CD14-positive monocyte (primary cell): ENCODE measurements around the gene CSTF2T. TPM values are rescaled to one million over a fixed set of nuclear protein-coding genes. Genes with fewer than 3 reads are reported as not detected.

Experiments
- DNase-seq, 3 donors: peaks; one replicate each; pipeline ENCODE4 v3.0.0-alpha.2; 2011 to 2022
- H2AFZ ChIP-seq: 2 replicates; pipeline ENCODE4 v1.6.0; 2012; ENCODE audit warnings: mild to moderate bottlenecking, low read depth, low read length, inconsistent platforms; ENCODE audit not compliant: insufficient read depth, poor library complexity, severe bottlenecking
- H3K27ac ChIP-seq, 2 donors: 1 replicate in 1 of 2; 2 replicates in 1 of 2; pipeline ENCODE4 v1.5.1; 2012 to 2013; ENCODE audit warnings: low read length in 2 of 2, control low read depth in 1 of 2, inconsistent platforms in 1 of 2, low read depth in 1 of 2, mild to moderate bottlenecking in 1 of 2
- H3K27me3 ChIP-seq, 2 donors: one replicate each; pipeline versions ENCODE4 v1.6.0 to v1.6.1; 2011 to 2013; ENCODE audit warnings: low read length in 2 of 2; ENCODE audit not compliant: control insufficient read depth in 2 of 2, insufficient read depth in 2 of 2
- H3K36me3 ChIP-seq, 2 donors: replicated peaks in 1 of 2; 1 replicate in 1 of 2; 2 replicates in 1 of 2; pipeline versions ENCODE4 v1.5.1 to v1.6.1; 2012 to 2013; ENCODE audit warnings: low read length in 2 of 2, control low read depth in 1 of 2, inconsistent platforms in 1 of 2, mild to moderate bottlenecking in 1 of 2; ENCODE audit not compliant: insufficient read depth in 2 of 2, control insufficient read depth in 1 of 2
- H3K4me1 ChIP-seq, 2 donors: 1 replicate in 1 of 2; 2 replicates in 1 of 2; pipeline versions ENCODE4 v1.5.1 to v1.6.1; 2012 to 2013; ENCODE audit warnings: low read length in 2 of 2, control low read depth in 1 of 2, inconsistent platforms in 1 of 2, mild to moderate bottlenecking in 1 of 2, moderate library complexity in 1 of 2; ENCODE audit not compliant: insufficient read depth in 2 of 2, control insufficient read depth in 1 of 2
- H3K4me2 ChIP-seq: replicated peaks from 2 replicates; pipeline ENCODE3; 2012; ENCODE audit warnings: low read length, moderate library complexity, mild to moderate bottlenecking; ENCODE audit not compliant: poor library complexity, severe bottlenecking; ENCODE audit errors: extremely low read depth
- H3K4me3 ChIP-seq, 3 experiments: fragments of 200-600 bp in 1 of 3; sonication (generic) in 1 of 3; replicated peaks in 1 of 3; 1 replicate in 2 of 3; 2 replicates in 1 of 3; pipeline ENCODE4 v1.5.1; 2011 to 2013; ENCODE audit warnings: low read length in 3 of 3, mild to moderate bottlenecking in 3 of 3, control low read depth in 2 of 3, low read depth in 2 of 3, inconsistent platforms in 1 of 3, moderate library complexity in 1 of 3
- H3K79me2 ChIP-seq: 2 replicates; pipeline ENCODE4 v1.6.0; 2012; ENCODE audit warnings: mild to moderate bottlenecking, control low read depth, inconsistent platforms, low read length, moderate library complexity; ENCODE audit not compliant: insufficient read depth
- H3K9ac ChIP-seq: 2 replicates; pipeline ENCODE4 v1.6.0; 2017; ENCODE audit warnings: low read length, mild to moderate bottlenecking; ENCODE audit not compliant: insufficient read depth, poor library complexity, severe bottlenecking
- H3K9me3 ChIP-seq, 2 donors: replicated peaks in 1 of 2; 1 replicate in 1 of 2; 2 replicates in 1 of 2; pipeline versions ENCODE4 v1.5.1 to v1.6.1; 2012 to 2013; ENCODE audit warnings: low read length in 2 of 2, control low read depth in 1 of 2; ENCODE audit not compliant: control insufficient read depth in 1 of 2, insufficient read depth in 1 of 2
- H4K20me1 ChIP-seq: 2 replicates; pipeline ENCODE4 v1.6.0; 2012; ENCODE audit warnings: mild to moderate bottlenecking, low read length, control low read depth, moderate library complexity; ENCODE audit not compliant: insufficient read depth
- H3K27ac Mint-ChIP-seq, 7 donors: one replicate each; pipeline ENCODE4 v1.8.0; 2020; ENCODE audit warnings: mild to moderate bottlenecking in 7 of 7, mixed read lengths in 7 of 7, moderate library complexity in 6 of 7, inconsistent platforms in 2 of 7
- H3K27me3 Mint-ChIP-seq, 3 donors: one replicate each; pipeline ENCODE4 v1.8.0; 2021 to 2022; ENCODE audit warnings: low read depth in 3 of 3, mild to moderate bottlenecking in 3 of 3, mixed read lengths in 3 of 3, moderate library complexity in 3 of 3, inconsistent platforms in 1 of 3
- H3K36me3 Mint-ChIP-seq, 2 donors: one replicate each; pipeline ENCODE4 v1.8.0; 2020; ENCODE audit warnings: mixed read lengths in 2 of 2, inconsistent platforms in 1 of 2, mild to moderate bottlenecking in 1 of 2
- H3K4me1 Mint-ChIP-seq: one replicate; pipeline ENCODE4 v1.8.0; 2020; ENCODE audit warnings: mild to moderate bottlenecking, mixed read lengths
- H3K4me3 Mint-ChIP-seq, 2 donors: one replicate each; pipeline ENCODE4 v1.8.0; 2020; ENCODE audit warnings: mild to moderate bottlenecking in 2 of 2, mixed read lengths in 2 of 2, moderate library complexity in 1 of 2
- H3K9me3 Mint-ChIP-seq, 7 donors: one replicate each; pipeline ENCODE4 v1.8.0; 2020 to 2022; ENCODE audit warnings: mixed read lengths in 7 of 7, mild to moderate bottlenecking in 6 of 7, moderate library complexity in 6 of 7, inconsistent platforms in 2 of 7
- WGBS: methylation state at CpG from one replicate; pipeline ENCODE4 v1.1.5; 2013; ENCODE audit warnings: missing lambda C conversion rate; ENCODE audit not compliant: insufficient coverage; 5-methylcytosine and 5-hydroxymethylcytosine counted together
- intact Hi-C, 2 donors: fragments of 100-400 bp; cut with micrococcal nuclease; formaldehyde crosslinking; loops; one replicate each; pipeline versions ENCODE4 v1.15.0 to v1.15.1; 2023
- polyA minus RNA-seq: library from RNA; depleted of rRNA, polyadenylated mRNA; stranded (reverse); fragments of >200 nt; gene quantifications from 2 replicates; pipeline ENCODE4 v1.2.3, GENCODE V29; 2012
- polyA plus RNA-seq, 3 donors: library from polyadenylated mRNA; depleted of rRNA in 1 of 3; unstranded in 2 of 3; stranded (reverse) in 1 of 3; fragments of 300-500 nt in 2 of 3; fragments of >200 nt in 1 of 3; fragmentation: Illumina TruSeq in 2 of 3; gene quantifications; 1 replicate in 2 of 3; 2 replicates in 1 of 3; pipeline ENCODE4 v1.2.3, GENCODE V29; 2012 to 2021
- total RNA-seq, 12 experiments: library from RNA in 1 of 12; stranded (reverse) in 1 of 12; fragments of 120-200 nt in 1 of 12; gene quantifications; one replicate each; pipeline ENCODE4 v1.2.4 and lab custom pipeline; 2013 to 2026; ENCODE audit warnings: mixed read lengths in 6 of 12, inconsistent platforms in 1 of 12
- TF ChIP-seq, protein P1 (sequence below): fragments of 200-600 bp; IDR thresholded peaks from one replicate; pipeline ENCODE4 v1.8.0; 2022; ENCODE audit warnings: antibody characterized with exemption, mild to moderate bottlenecking

The CSTF2T gene, protein sequence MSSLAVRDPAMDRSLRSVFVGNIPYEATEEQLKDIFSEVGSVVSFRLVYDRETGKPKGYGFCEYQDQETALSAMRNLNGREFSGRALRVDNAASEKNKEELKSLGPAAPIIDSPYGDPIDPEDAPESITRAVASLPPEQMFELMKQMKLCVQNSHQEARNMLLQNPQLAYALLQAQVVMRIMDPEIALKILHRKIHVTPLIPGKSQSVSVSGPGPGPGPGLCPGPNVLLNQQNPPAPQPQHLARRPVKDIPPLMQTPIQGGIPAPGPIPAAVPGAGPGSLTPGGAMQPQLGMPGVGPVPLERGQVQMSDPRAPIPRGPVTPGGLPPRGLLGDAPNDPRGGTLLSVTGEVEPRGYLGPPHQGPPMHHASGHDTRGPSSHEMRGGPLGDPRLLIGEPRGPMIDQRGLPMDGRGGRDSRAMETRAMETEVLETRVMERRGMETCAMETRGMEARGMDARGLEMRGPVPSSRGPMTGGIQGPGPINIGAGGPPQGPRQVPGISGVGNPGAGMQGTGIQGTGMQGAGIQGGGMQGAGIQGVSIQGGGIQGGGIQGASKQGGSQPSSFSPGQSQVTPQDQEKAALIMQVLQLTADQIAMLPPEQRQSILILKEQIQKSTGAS
- 16.1 TPM for total RNA-seq (2013)
- polyA plus RNA-seq, result 10 to 100 TPM in 1 of 3 donors, 1 to 10 TPM in 2; 1.7 to 11.0 (median 7.4) TPM
- 7.1 and 10.9 TPM in 2 replicates for polyA minus RNA-seq
- 8.4 to 26.1 (median 14.5) reads per million in 11 experiments for total RNA-seq (lab: John Stamatoyannopoulos, UW)

DNA sequence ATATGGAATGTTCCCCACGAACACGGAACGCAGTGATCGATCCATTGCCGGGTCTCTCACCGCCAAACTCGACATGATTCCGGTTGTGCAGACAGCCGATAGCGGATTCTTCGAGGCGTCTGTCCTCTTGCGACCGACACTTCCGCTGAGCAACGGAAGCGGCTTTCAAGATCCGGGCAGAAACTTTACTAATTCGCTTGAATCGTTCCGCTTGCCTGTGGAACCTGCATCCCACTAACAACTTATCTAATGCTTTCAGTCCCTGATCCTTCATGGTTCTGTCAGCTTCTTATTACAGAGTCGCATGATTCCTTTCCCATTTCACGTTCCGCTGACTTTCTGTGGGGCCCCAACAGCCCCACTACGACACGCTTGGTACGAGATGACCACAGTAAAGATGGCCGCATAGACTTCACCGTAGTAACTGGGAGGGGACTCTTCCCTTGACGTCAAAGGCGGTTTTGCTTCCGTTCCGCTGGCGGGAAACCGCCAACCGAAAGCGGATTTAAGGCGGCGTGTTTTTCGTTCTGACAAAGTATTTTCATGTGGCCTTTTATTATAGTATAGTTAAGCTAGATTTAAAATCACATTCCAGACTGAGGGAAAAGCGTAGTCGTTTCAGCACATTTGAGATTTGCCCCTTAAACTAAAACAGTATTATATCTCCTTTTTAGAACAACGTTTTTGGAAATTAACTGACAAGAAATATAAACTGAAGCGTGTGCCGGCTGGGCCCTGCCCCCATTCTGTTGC lies at the start of gene CSTF2T:
CSTF2T (minus strand) TSS at position 121 of the 753 bp plus-strand sequence; CDS start at position 75, 46 bp downstream.
- 0% methylated on average over 28 of the region's 45 CpGs for WGBS
- peaks cover 20% of the 10 kb centered on the region for H3K79me2 ChIP-seq
- Mint-ChIP-seq H3K9me3 (no peaks in the 10 kb centered on the region), H3K27me3 (no peaks in the 10 kb centered on the region), H3K4me3 (peak within 1 kb of the TSS; percentile 98 to 99), H3K4me1 (peaks cover 36% of the 10 kb centered on the region), H3K27ac (peak within 1 kb of the TSS; percentile 98 to 100 (median 100)), H3K36me3 (peaks cover 11 to 19% of the 10 kb centered on the region in 2 donors)
- peaks cover 22 to 39% of the 10 kb centered on the region in 2 donors for H3K4me1 ChIP-seq
- peak within 1 kb of the TSS; percentile 91 for H2AFZ ChIP-seq
- H3K36me3 ChIP-seq, result peaks cover 0 to 5% of the 10 kb centered on the region in 2 donors
- peak within 1 kb of the TSS; percentile 78 for H3K9ac ChIP-seq
- H3K27ac ChIP-seq, result peak within 1 kb of the TSS; percentile 80 to 99
- DNase-seq, result peak; percentile 91 to 92 (median 91)
- peak within 1 kb of the TSS; percentile 92 to 94 (median 93) for H3K4me3 ChIP-seq
- TF ChIP-seq, protein P1, sequence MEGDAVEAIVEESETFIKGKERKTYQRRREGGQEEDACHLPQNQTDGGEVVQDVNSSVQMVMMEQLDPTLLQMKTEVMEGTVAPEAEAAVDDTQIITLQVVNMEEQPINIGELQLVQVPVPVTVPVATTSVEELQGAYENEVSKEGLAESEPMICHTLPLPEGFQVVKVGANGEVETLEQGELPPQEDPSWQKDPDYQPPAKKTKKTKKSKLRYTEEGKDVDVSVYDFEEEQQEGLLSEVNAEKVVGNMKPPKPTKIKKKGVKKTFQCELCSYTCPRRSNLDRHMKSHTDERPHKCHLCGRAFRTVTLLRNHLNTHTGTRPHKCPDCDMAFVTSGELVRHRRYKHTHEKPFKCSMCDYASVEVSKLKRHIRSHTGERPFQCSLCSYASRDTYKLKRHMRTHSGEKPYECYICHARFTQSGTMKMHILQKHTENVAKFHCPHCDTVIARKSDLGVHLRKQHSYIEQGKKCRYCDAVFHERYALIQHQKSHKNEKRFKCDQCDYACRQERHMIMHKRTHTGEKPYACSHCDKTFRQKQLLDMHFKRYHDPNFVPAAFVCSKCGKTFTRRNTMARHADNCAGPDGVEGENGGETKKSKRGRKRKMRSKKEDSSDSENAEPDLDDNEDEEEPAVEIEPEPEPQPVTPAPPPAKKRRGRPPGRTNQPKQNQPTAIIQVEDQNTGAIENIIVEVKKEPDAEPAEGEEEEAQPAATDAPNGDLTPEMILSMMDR, result no peak
- H3K4me2 ChIP-seq, result peak within 1 kb of the TSS; percentile 91
- H3K27me3 ChIP-seq, result no peaks in the 10 kb centered on the region
- H3K9me3 ChIP-seq, result no peaks in the 10 kb centered on the region
- peaks cover 12% of the 10 kb centered on the region for H4K20me1 ChIP-seq
- intact Hi-C loops, result no loop called here

DNA sequence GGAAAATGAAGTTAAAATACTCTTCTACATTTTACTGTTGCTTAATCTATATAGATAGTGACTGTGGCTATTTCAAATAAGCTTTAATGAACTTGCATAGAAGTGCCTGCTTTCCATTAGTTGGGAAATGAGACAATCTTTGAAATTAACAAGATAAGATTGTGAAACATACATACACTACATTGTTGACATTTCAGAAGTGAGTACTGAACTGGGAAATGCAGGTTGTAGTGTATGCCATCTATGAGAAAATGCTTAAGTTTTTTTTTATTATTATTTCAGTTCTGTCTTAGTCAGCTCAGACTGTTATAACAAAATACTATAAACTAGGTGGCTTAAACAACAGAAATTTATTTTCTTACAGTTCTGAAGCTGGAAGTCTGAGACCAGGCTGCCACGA lies 49.6 kb upstream of the CSTF2T start:
- Histone ChIP-seq H3K36me3 (no peaks in the 10 kb centered on the region), H3K27me3 (no peaks in the 10 kb centered on the region), H3K4me2 (no peak overlapping the region), H4K20me1 (no peaks in the 10 kb centered on the region), H3K27ac (no peak overlapping the region), H3K4me1 (no peaks in the 10 kb centered on the region), H2AFZ (no peak overlapping the region), H3K4me3 (no peak overlapping the region), H3K79me2 (no peaks in the 10 kb centered on the region), H3K9me3 (no peaks in the 10 kb centered on the region), H3K9ac (no peak overlapping the region)
- Mint-ChIP-seq H3K9me3 (peaks cover 0 to 4% (median 0%) of the 10 kb centered on the region in 7 donors), H3K36me3 (no peaks in the 10 kb centered on the region), H3K27ac (no peak overlapping the region), H3K4me3 (no peak overlapping the region), H3K4me1 (no peaks in the 10 kb centered on the region), H3K27me3 (peaks cover 0 to 2% (median 0%) of the 10 kb centered on the region in 3 donors)
- TF ChIP-seq, protein P1, result no peak
- WGBS, result no CpG with 5 or more reads among the region's 1 CpG
- intact Hi-C loops, result no loop called here
- no peak for DNase-seq
